ENCODE measurements around the gene SEPTIN1. TPM values are rescaled to one million over a fixed set of nuclear protein-coding genes. Genes with fewer than 3 reads are reported as not detected.
A peak's percentile ranks its signal among the peaks of the same experiment; 100 is the strongest.

Gene SEPTIN1
- total and polyA plus RNA-seq, 2 of the 13 experiments (the other 11 are each of a cell fraction or from before 2014, with no cell fraction given), result 0.18 to 0.67 TPM

GRCh38 chr16:30353438-30354129, 28.8 kb downstream of the SEPTIN1 start (continued):
- TF ChIP-seq ZBTB33 (CRISPR knock-in tag; IDR thresholded peaks at IDR 0.05), result no peak
- no peak for TF ChIP-seq ZKSCAN5 (CRISPR knock-in tag; IDR thresholded peaks at IDR 0.05)
- TF ChIP-seq ZBTB43 (CRISPR knock-in tag; conservative IDR thresholded peaks at IDR 0.05), result no peak
- TF ChIP-seq RFX1 (IDR thresholded peaks at IDR 0.05), result no peak
- TF ChIP-seq ARID2 (CRISPR knock-in tag; IDR thresholded peaks at IDR 0.05; ENCODE audit: borderline replicate concordance), result no peak
- TF ChIP-seq, protein P1, sequence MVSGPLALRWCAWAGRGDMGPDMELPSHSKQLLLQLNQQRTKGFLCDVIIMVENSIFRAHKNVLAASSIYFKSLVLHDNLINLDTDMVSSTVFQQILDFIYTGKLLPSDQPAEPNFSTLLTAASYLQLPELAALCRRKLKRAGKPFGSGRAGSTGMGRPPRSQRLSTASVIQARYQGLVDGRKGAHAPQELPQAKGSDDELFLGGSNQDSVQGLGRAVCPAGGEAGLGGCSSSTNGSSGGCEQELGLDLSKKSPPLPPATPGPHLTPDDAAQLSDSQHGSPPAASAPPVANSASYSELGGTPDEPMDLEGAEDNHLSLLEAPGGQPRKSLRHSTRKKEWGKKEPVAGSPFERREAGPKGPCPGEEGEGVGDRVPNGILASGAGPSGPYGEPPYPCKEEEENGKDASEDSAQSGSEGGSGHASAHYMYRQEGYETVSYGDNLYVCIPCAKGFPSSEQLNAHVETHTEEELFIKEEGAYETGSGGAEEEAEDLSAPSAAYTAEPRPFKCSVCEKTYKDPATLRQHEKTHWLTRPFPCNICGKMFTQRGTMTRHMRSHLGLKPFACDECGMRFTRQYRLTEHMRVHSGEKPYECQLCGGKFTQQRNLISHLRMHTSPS (CRISPR knock-in tag; IDR thresholded peaks at IDR 0.05; ENCODE audit: low read depth), result no peak
- TF ChIP-seq AKNA (CRISPR knock-in tag; IDR thresholded peaks at IDR 0.05; ENCODE audit: borderline replicate concordance), result no peak
- no peak for TF ChIP-seq XRCC5 (optimal IDR thresholded peaks at IDR 0.05; ENCODE audit: low read length)
- no peak for TF ChIP-seq ZNF619 (CRISPR knock-in tag; IDR thresholded peaks at IDR 0.05)
- no peak for TF ChIP-seq JUND (CRISPR knock-in tag; IDR thresholded peaks at IDR 0.05)
- TF ChIP-seq ZNF543 (CRISPR knock-in tag; IDR thresholded peaks at IDR 0.05), result no peak
- TF ChIP-seq PCBP2 (optimal IDR thresholded peaks at IDR 0.05; ENCODE audit: low read depth, low read length, poor library complexity, severe bottlenecking), result no peak
- no peak for TF ChIP-seq KMT2A (CRISPR knock-in tag; IDR thresholded peaks at IDR 0.05)
- TF ChIP-seq, protein P2, sequence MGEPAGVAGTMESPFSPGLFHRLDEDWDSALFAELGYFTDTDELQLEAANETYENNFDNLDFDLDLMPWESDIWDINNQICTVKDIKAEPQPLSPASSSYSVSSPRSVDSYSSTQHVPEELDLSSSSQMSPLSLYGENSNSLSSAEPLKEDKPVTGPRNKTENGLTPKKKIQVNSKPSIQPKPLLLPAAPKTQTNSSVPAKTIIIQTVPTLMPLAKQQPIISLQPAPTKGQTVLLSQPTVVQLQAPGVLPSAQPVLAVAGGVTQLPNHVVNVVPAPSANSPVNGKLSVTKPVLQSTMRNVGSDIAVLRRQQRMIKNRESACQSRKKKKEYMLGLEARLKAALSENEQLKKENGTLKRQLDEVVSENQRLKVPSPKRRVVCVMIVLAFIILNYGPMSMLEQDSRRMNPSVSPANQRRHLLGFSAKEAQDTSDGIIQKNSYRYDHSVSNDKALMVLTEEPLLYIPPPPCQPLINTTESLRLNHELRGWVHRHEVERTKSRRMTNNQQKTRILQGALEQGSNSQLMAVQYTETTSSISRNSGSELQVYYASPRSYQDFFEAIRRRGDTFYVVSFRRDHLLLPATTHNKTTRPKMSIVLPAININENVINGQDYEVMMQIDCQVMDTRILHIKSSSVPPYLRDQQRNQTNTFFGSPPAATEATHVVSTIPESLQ (CRISPR knock-in tag; conservative IDR thresholded peaks at IDR 0.05), result no peak
- TF ChIP-seq ZNF3 (CRISPR knock-in tag; IDR thresholded peaks at IDR 0.05), result no peak
- 0 out of 2 replicates have a peak, but pooled peaks have one; percentile 2 for TF ChIP-seq POLR2G (IDR thresholded peaks at IDR 0.05; ENCODE audit: low read depth, low read length)
